OCI-LY3 (cell line): ENCODE measurements around the gene AP2A2.

Source experiments
- EZH2phosphoT487 ChIP-seq: fragments of 200-600 bp; shearing (Covaris generic); IDR thresholded peaks from 2 replicates; pipeline ENCODE4 v1.6.1; 2018; ENCODE audit warnings: antibody characterized with exemption, mixed run types, low read depth
- TF ChIP-seq, protein P1 (sequence below): fragments of 200-600, 300-600 bp; sonication (generic); IDR thresholded peaks from 2 replicates; pipeline ENCODE4 v1.5.1; 2014; ENCODE audit warnings: antibody characterized with exemption, low read length, low read depth

DNA sequence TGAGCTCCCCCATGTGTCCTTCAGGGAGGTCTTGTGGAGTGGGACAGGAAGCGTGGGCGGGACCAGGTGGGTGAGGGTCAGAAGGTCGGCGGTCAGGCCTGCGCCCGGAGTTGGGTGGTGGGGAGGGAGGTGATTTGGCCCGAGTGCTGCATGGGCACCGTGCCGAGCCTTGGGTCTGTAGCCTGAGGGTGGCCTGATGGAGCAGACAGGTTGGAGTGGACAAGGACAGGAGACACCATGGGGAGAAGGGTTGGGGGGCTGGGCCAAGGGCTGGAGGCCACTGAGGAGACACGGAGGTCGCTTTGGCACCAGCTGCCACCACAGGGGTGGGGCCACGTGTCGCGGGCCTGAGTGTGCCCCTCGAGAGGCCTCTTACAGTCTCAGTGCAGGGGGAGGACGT, 53.1 kb downstream of the AP2A2 start:
- TF ChIP-seq, protein P1, sequence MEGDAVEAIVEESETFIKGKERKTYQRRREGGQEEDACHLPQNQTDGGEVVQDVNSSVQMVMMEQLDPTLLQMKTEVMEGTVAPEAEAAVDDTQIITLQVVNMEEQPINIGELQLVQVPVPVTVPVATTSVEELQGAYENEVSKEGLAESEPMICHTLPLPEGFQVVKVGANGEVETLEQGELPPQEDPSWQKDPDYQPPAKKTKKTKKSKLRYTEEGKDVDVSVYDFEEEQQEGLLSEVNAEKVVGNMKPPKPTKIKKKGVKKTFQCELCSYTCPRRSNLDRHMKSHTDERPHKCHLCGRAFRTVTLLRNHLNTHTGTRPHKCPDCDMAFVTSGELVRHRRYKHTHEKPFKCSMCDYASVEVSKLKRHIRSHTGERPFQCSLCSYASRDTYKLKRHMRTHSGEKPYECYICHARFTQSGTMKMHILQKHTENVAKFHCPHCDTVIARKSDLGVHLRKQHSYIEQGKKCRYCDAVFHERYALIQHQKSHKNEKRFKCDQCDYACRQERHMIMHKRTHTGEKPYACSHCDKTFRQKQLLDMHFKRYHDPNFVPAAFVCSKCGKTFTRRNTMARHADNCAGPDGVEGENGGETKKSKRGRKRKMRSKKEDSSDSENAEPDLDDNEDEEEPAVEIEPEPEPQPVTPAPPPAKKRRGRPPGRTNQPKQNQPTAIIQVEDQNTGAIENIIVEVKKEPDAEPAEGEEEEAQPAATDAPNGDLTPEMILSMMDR: no peak
- no peak for TF ChIP-seq EZH2phosphoT487
